ENCODE results near the gene DYRK1B.

- TF ChIP-seq CTCF (IDR thresholded peaks at IDR 0.05) (no peak), POLR2A (IDR thresholded peaks at IDR 0.05) (no peak)
Measured at GRCh38 chr19:39858541-39858940, 24.6 kb upstream of the DYRK1B start.

Measured in heart left ventricle (tissue), 13 donors.